GM21529 (cell line): Measurements from ENCODE around the gene CTAGE4.
"Not testable (repeated sequence)": the region's sequence is repeated elsewhere in the genome, so short reads cannot be mapped to it uniquely, and the experiment has no call there.

Source experiments
- ATAC-seq: cut with Tn5 transposase; IDR thresholded peaks from one replicate; pipeline ENCODE4 v1.9.1; 2021; ENCODE audit not compliant: unreplicated experiment

The CTAGE4 gene

GRCh38 chr7:144203086-144203485, 19.8 kb downstream of the CTAGE4 start:
- not testable (repeated sequence) for ATAC-seq

- not testable (repeated sequence) for ATAC-seq
Measured at GRCh38 chr7:144205306-144205705, 22.0 kb downstream of the CTAGE4 start.

GRCh38 chr7:144217200-144217599, 33.9 kb downstream of the CTAGE4 start:
- ATAC-seq: not testable (repeated sequence)

GRCh38 chr7:144218581-144218980, 35.3 kb downstream of the CTAGE4 start:
- not testable (repeated sequence) for ATAC-seq

- not testable (repeated sequence) for ATAC-seq
Measured at GRCh38 chr7:144219149-144219548, 35.9 kb downstream of the CTAGE4 start.

GRCh38 chr7:144220531-144220930, 37.3 kb downstream of the CTAGE4 start:
- ATAC-seq: not testable (repeated sequence)

GRCh38 chr7:144223675-144224074, 40.4 kb downstream of the CTAGE4 start:
- ATAC-seq: not testable (repeated sequence)

GRCh38 chr7:144226866-144227265, 43.6 kb downstream of the CTAGE4 start:
- not testable (repeated sequence) for ATAC-seq

- not testable (repeated sequence) for ATAC-seq
Measured at GRCh38 chr7:144228810-144229209, 45.5 kb downstream of the CTAGE4 start.

GRCh38 chr7:144231027-144231426, 47.8 kb downstream of the CTAGE4 start:
- ATAC-seq: not testable (repeated sequence)

- not testable (repeated sequence) for ATAC-seq
Measured at GRCh38 chr7:144233039-144233438, 49.8 kb downstream of the CTAGE4 start.
